Stimulated activated effector memory CD8-positive, alpha-beta T cell treated with anti-CD3 and anti-CD28 coated beads, Interleukin-12 subunit alpha, Interleukin-12 subunit beta, amount 100 ng/mL, for 72 hours (primary cell): ENCODE results near the gene OR6C3.
"Not testable (repeated sequence)": the region's sequence is repeated elsewhere in the genome, so short reads cannot be mapped to it uniquely, and the experiment has no call there.

Experiments used
- ATAC-seq: fragments of 150-1000 bp; cut with Tn5 transposase; 2 replicates; pipeline ENCODE4 v1.10.0; 2021
- DNase-seq, 2 donors: peaks; one replicate each; pipeline ENCODE4 v3.0.0; 2021 to 2022; ENCODE audit warnings: low spot score in 2 of 2
- H3K27ac Mint-ChIP-seq: one replicate; pipeline ENCODE4 v1.8.0; 2022; ENCODE audit warnings: mild to moderate bottlenecking, mixed read lengths
- H3K36me3 Mint-ChIP-seq: one replicate; pipeline ENCODE4 v1.8.0; 2022; ENCODE audit warnings: mild to moderate bottlenecking, mixed read lengths
- H3K4me1 Mint-ChIP-seq: one replicate; pipeline ENCODE4 v1.8.0; 2022; ENCODE audit warnings: mixed read lengths
- H3K4me3 Mint-ChIP-seq: one replicate; pipeline ENCODE4 v1.8.0; 2022; ENCODE audit warnings: mild to moderate bottlenecking, mixed read lengths
- H3K9me3 Mint-ChIP-seq: one replicate; pipeline ENCODE4 v1.8.0; 2022; ENCODE audit warnings: mixed read lengths

The OR6C3 gene

GRCh38 chr12:55330446-55330845 is at the start of gene OR6C3:
OR6C3 (plus strand) TSS chr12:55330746; CDS start chr12:55331701, 955 bp downstream.
- H3K9me3 Mint-ChIP-seq = no peaks in the 10 kb centered on the region
- ATAC-seq = no peak
- no peak within 1 kb of the TSS for H3K4me3 Mint-ChIP-seq
- H3K4me1 Mint-ChIP-seq = no peaks in the 10 kb centered on the region
- DNase-seq = no peak
- no peaks in the 10 kb centered on the region for H3K36me3 Mint-ChIP-seq
- no peak within 1 kb of the TSS for H3K27ac Mint-ChIP-seq

- Mint-ChIP-seq H3K36me3 (no peaks in the 10 kb centered on the region), H3K4me3 (no peak overlapping the region), H3K9me3 (no peaks in the 10 kb centered on the region), H3K4me1 (no peaks in the 10 kb centered on the region), H3K27ac (no peak overlapping the region)
- ATAC-seq = no peak
- no peak for DNase-seq
Observed at GRCh38 chr12:55280991-55281390, 49.6 kb upstream of the OR6C3 start.

DNA sequence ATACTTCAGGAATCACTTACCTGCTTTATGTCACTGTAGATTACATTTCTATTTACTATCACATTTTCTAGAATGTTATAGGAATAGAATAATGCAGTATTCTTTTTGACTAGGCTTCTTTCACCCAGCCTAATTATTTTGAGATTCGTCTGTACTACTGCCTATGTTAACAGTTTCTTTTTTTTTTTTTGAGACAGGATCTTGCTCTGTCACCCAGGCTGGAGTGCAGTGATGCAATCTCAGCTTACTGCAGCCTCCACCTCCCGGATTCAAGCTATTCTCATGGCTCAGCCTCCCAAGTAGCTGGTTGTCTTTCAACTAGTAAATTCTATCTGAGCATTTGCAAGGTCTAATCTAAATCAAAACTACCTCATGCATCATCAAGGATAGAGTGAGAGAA is 40.5 kb upstream of the OR6C3 start:
- Mint-ChIP-seq H3K36me3 (no peaks in the 10 kb centered on the region), H3K4me3 (no peak overlapping the region), H3K4me1 (no peaks in the 10 kb centered on the region), H3K27ac (no peak overlapping the region), H3K9me3 (no peaks in the 10 kb centered on the region)
- DNase-seq (no peak), ATAC-seq (no peak)

- Mint-ChIP-seq H3K36me3 (no peaks in the 10 kb centered on the region), H3K4me1 (no peaks in the 10 kb centered on the region), H3K4me3 (no peak within 1 kb of the TSS), H3K27ac (no peak within 1 kb of the TSS), H3K9me3 (peaks cover 3% of the 10 kb centered on the region)
- DNase-seq (no peak), ATAC-seq (no peak)
Observed at GRCh38 chr12:55296469-55296868, 34.1 kb upstream of the OR6C3 start, which contains the start of gene OR6C6. OR6C6 (minus strand) TSS chr12:55296569; CDS start chr12:55295232, 1,337 bp downstream.

GRCh38 chr12:55314043-55314442 is 16.5 kb upstream of the OR6C3 start, which contains the start of gene OR6C1:
OR6C1 (plus strand) TSS chr12:55314343; CDS start chr12:55320600, 6,257 bp downstream.
- Mint-ChIP-seq H3K27ac (no peak within 1 kb of the TSS), H3K9me3 (peaks cover 1% of the 10 kb centered on the region), H3K4me3 (no peak within 1 kb of the TSS), H3K4me1 (no peaks in the 10 kb centered on the region), H3K36me3 (no peaks in the 10 kb centered on the region)
- ATAC-seq = no peak
- no peak for DNase-seq

DNA sequence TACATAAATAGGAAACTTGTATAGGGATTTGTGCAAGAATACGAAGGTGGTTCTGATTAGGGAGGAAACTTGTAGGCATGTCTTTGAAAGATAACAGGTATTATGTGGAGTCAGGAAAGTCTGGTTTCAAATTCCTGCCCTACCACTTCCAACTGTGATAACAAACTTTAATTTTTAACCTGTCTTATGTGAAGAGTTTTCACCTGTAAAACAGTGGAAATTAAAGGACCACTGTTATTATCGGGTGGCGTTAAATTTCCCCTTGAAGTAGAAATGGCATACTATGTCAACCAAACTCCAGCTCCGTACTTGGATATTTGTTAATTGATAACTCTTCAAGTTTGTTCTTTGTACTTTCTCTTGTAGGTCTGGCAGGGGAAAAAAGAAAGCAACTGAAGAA is 10.3 kb upstream of the OR6C3 start:
- Mint-ChIP-seq H3K27ac (no peak overlapping the region), H3K9me3 (peaks cover 5% of the 10 kb centered on the region)

GRCh38 chr12:55325801-55326200 is 4.7 kb upstream of the OR6C3 start:
- not testable (repeated sequence) for H3K9me3 Mint-ChIP-seq, H3K27ac Mint-ChIP-seq, H3K4me1 Mint-ChIP-seq, ATAC-seq, H3K36me3 Mint-ChIP-seq, H3K4me3 Mint-ChIP-seq, DNase-seq

More for the DNA sequence above, 10.3 kb upstream of the OR6C3 start:
- H3K4me1 Mint-ChIP-seq = no peaks in the 10 kb centered on the region
- H3K4me3 Mint-ChIP-seq = no peak overlapping the region
- no peaks in the 10 kb centered on the region for H3K36me3 Mint-ChIP-seq
- DNase-seq = no peak
- no peak for ATAC-seq

GRCh38 chr12:55336002-55336401 is 5.5 kb downstream of the OR6C3 start:
- H3K4me3 Mint-ChIP-seq = no peak overlapping the region
- ATAC-seq = no peak
- no peak overlapping the region for H3K27ac Mint-ChIP-seq
- H3K36me3 Mint-ChIP-seq = no peaks in the 10 kb centered on the region
- no peak for DNase-seq
- H3K9me3 Mint-ChIP-seq = no peaks in the 10 kb centered on the region
- H3K4me1 Mint-ChIP-seq = no peaks in the 10 kb centered on the region

- H3K4me3 Mint-ChIP-seq, H3K4me1 Mint-ChIP-seq, ATAC-seq, H3K9me3 Mint-ChIP-seq, DNase-seq, H3K36me3 Mint-ChIP-seq, H3K27ac Mint-ChIP-seq: not testable (repeated sequence)
Observed at GRCh38 chr12:55355338-55355737, 24.8 kb downstream of the OR6C3 start.

DNA sequence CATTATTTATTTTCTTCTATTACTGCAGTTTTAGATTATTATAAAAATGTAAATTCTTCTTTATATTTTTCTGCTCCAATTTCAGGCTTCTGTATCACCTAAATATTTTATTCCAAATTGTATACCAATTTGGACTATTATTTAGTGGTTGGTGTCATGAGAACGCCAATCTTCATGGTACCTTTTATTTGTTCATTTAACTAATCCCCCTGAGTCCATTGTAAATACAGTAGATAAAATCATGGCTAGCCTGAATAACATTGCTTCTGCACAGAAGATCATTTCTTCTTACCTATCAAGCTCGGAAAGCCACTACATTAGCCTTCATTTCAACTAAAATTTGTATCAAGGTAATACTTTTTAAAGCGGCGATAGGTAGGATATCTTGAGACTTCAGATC is 32.1 kb downstream of the OR6C3 start, which contains the start of gene OR6C75:
Gene OR6C75, plus strand, starts transcription at position 301 of the 400 bp plus-strand sequence. CDS start 2,136 bp downstream, outside the sequence.
- H3K4me1 Mint-ChIP-seq = no peaks in the 10 kb centered on the region
- H3K4me3 Mint-ChIP-seq = no peak within 1 kb of the TSS
- no peak within 1 kb of the TSS for H3K27ac Mint-ChIP-seq
- DNase-seq (no peak), ATAC-seq (no peak)
- no peaks in the 10 kb centered on the region for H3K9me3 Mint-ChIP-seq
- no peaks in the 10 kb centered on the region for H3K36me3 Mint-ChIP-seq

GRCh38 chr12:55365086-55365485 is 34.5 kb downstream of the OR6C3 start:
- Mint-ChIP-seq H3K27ac (no peak overlapping the region), H3K36me3 (no peaks in the 10 kb centered on the region), H3K4me1 (no peaks in the 10 kb centered on the region), H3K4me3 (no peak overlapping the region), H3K9me3 (no peaks in the 10 kb centered on the region)
- DNase-seq (no peak), ATAC-seq (no peak)

DNA sequence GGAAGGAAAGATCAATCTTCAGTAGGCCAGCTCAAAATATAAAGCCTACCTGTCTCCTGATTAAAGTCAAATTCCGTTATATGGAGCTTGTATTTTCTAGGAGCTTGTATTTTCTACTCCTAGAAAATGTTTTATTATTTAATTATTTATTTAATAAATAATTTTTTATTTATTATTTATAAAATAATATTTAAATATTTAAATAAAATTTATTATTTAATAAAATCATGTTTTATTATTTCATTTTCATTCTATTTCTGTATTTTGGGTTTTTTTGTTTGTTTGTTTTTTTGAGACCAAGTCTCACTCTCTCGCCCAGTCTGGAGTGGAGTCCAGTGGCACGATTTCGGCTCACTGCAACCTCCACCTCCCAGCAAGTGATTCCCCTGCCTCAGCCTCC is 42.0 kb downstream of the OR6C3 start:
- Mint-ChIP-seq H3K4me1 (no peaks in the 10 kb centered on the region), H3K27ac (no peak overlapping the region), H3K9me3 (no peaks in the 10 kb centered on the region), H3K36me3 (no peaks in the 10 kb centered on the region), H3K4me3 (no peak overlapping the region)
- ATAC-seq = no peak
- no peak for DNase-seq
